Endothelial cell of umbilical vein (primary cell): ENCODE results near the gene FBXO44. TPM values are rescaled to one million over a fixed set of nuclear protein-coding genes. Genes with fewer than 3 reads are reported as not detected.

Source experiments
- BruUV-seq: library from RNA; stranded (reverse); fragments of 400-500 nt; replicated peaks from 2 replicates; lab custom pipeline; 2021; lab: Mats Ljungman, UMichigan
- CTCF ChIA-PET: fragments of 300-600, 350-600 bp; sonication (Branson Sonifier 250); formaldehyde crosslinking; loops from one replicate; lab custom pipeline; 2021; ENCODE audit warnings: antibody characterized with exemption, inconsistent platforms; lab: Charles Lee
- POLR2A ChIA-PET: fragments of 300-600, 350-600 bp; sonication (Branson Sonifier 250); formaldehyde crosslinking; loops from one replicate; lab custom pipeline; 2021; ENCODE audit warnings: antibody characterized with exemption, inconsistent platforms; lab: Charles Lee
- DNase-seq: peaks from one replicate; pipeline ENCODE4 v3.0.0-alpha.2; 2011; ENCODE audit warnings: low read depth, low spot score
- FAIRE-seq: peaks from 2 replicates; lab custom pipeline; 2011; peaks lifted over from hg19 to GRCh38; lab: Jason Lieb, UNC
- H2AFZ ChIP-seq: 2 replicates; pipeline ENCODE4 v1.6.0; 2012; ENCODE audit warnings: low read depth, low read length, control low read depth, inconsistent platforms
- H3K27ac ChIP-seq: 2 replicates; pipeline ENCODE4 v1.5.1; 2011; ENCODE audit warnings: low read depth, mild to moderate bottlenecking, control low read depth, low read length, moderate library complexity; ENCODE audit not compliant: insufficient read depth
- H3K27me3 ChIP-seq, 2 experiments: 2 replicates each; pipeline versions ENCODE4 v1.6.0 to v1.6.1; 2011; ENCODE audit warnings: low read length in 2 of 2, mixed read lengths in 1 of 2; ENCODE audit not compliant: control insufficient read depth in 2 of 2, insufficient read depth in 2 of 2
- H3K36me3 ChIP-seq, 2 experiments: 2 replicates in 1 of 2; 3 replicates in 1 of 2; pipeline ENCODE4 v1.5.1; 2011; ENCODE audit warnings: low read length in 2 of 2, mild to moderate bottlenecking in 1 of 2, moderate library complexity in 1 of 2; ENCODE audit not compliant: control insufficient read depth in 2 of 2, insufficient read depth in 2 of 2; ENCODE audit errors: extremely low read depth in 1 of 2
- H3K4me1 ChIP-seq: 3 replicates; pipeline ENCODE4 v1.5.1; 2011; ENCODE audit warnings: mild to moderate bottlenecking, low read length; ENCODE audit not compliant: control insufficient read depth, insufficient read depth; ENCODE audit errors: extremely low read depth
- H3K4me2 ChIP-seq: 2 replicates; pipeline ENCODE4 v1.6.1; 2011; ENCODE audit warnings: low read length, control low read depth, mixed read lengths; ENCODE audit not compliant: insufficient read depth
- H3K4me3 ChIP-seq, 3 experiments: fragments of 200-600 bp in 1 of 3; sonication (generic), shearing (Covaris generic) in 1 of 3; replicated peaks in 1 of 3; 2 replicates each; pipeline ENCODE4 v1.5.1; 2011 to 2016; ENCODE audit warnings: control low read depth in 3 of 3, low read length in 3 of 3, mild to moderate bottlenecking in 2 of 3, inconsistent platforms in 1 of 3, low read depth in 1 of 3, moderate library complexity in 1 of 3; ENCODE audit not compliant: insufficient read depth in 1 of 3
- H3K79me2 ChIP-seq: 2 replicates; pipeline ENCODE4 v1.6.0; 2012; ENCODE audit warnings: low read length, inconsistent platforms; ENCODE audit not compliant: control insufficient read depth, insufficient read depth
- H3K9ac ChIP-seq: replicated peaks from 2 replicates; pipeline ENCODE3; 2011; ENCODE audit warnings: low read length, control low read depth; ENCODE audit not compliant: insufficient read depth; ENCODE audit errors: extremely low read depth
- H3K9me1 ChIP-seq: replicated peaks from 3 replicates; pipeline ENCODE4 v1.6.0; 2011; ENCODE audit warnings: mild to moderate bottlenecking, low read length; ENCODE audit not compliant: control insufficient read depth, insufficient read depth; ENCODE audit errors: extremely low read depth
- H3K9me3 ChIP-seq: replicated peaks from 2 replicates; pipeline ENCODE4 v1.5.1; 2012; ENCODE audit warnings: low read length, inconsistent platforms; ENCODE audit not compliant: control insufficient read depth, insufficient read depth
- H4K20me1 ChIP-seq: replicated peaks from 2 replicates; pipeline ENCODE3; 2011; ENCODE audit warnings: mild to moderate bottlenecking, low read length; ENCODE audit not compliant: control insufficient read depth, insufficient read depth; ENCODE audit errors: extremely low read depth
- EZH2 ChIP-seq: IDR thresholded peaks from 2 replicates; pipeline ENCODE4 v1.6.1; 2012; ENCODE audit warnings: borderline replicate concordance, low read depth, mild to moderate bottlenecking, moderate library complexity, low read length, inconsistent platforms; ENCODE audit not compliant: severe bottlenecking
- FOS ChIP-seq: IDR thresholded peaks from 2 replicates; pipeline ENCODE4 v1.6.1; 2011; ENCODE audit warnings: mild to moderate bottlenecking, low read length, moderate library complexity, borderline replicate concordance; ENCODE audit not compliant: insufficient read depth
- GATA2 ChIP-seq: IDR thresholded peaks from 2 replicates; pipeline ENCODE4 v1.7.0; 2011; ENCODE audit warnings: low read depth, mild to moderate bottlenecking, moderate library complexity, mixed read lengths, low read length; ENCODE audit not compliant: insufficient read length, insufficient read depth
- JUN ChIP-seq: IDR thresholded peaks from 2 replicates; pipeline ENCODE4 v1.6.1; 2011; ENCODE audit warnings: borderline replicate concordance, low read depth; ENCODE audit not compliant: insufficient read length, insufficient read depth
- MYC ChIP-seq: IDR thresholded peaks from one replicate; pipeline ENCODE4 v1.6.1; 2011; ENCODE audit warnings: mild to moderate bottlenecking, low read depth, low read length
- POLR2A ChIP-seq: IDR thresholded peaks from 2 replicates; pipeline ENCODE4 v1.6.1; 2012; ENCODE audit warnings: low read depth, mild to moderate bottlenecking, control low read depth, low read length
- POLR2AphosphoS5 ChIP-seq: IDR thresholded peaks from 2 replicates; pipeline ENCODE4 v1.6.1; 2012; ENCODE audit warnings: low read depth, mild to moderate bottlenecking, control low read depth, low read length, moderate library complexity; ENCODE audit not compliant: insufficient read depth
- dilution Hi-C: fragments of 300-500 bp; cut with MboI; formaldehyde crosslinking; loops from one replicate; pipeline ENCODE4 v1.15.0; 2019; ENCODE audit warnings: low sequenced_read_pairs; ENCODE audit not compliant: extremely low pct_ligation_motif_present
- intact Hi-C: fragments of 100-400 bp; cut with micrococcal nuclease; formaldehyde crosslinking; loops from one replicate; pipeline ENCODE4 v1.10.0; 2022
- polyA plus RNA-seq, 4 experiments: library from polyadenylated mRNA; depleted of rRNA in 3 of 4; stranded (reverse) in 3 of 4; unstranded in 1 of 4; fragments of >200 nt; gene quantifications; 2 replicates each; pipeline versions ENCODE4 v1.2.1 to v1.2.3, GENCODE V29; 2011 to 2012; ENCODE audit warnings: missing spikeins in 1 of 4
- total RNA-seq: library from RNA; stranded (reverse); gene quantifications from 2 replicates; pipeline ENCODE4 v1.2.3, GENCODE V29; 2021
- TF ChIP-seq, protein P1 (sequence below): IDR thresholded peaks from 2 replicates; pipeline ENCODE4 v1.6.1; 2011; ENCODE audit not compliant: insufficient read depth, insufficient read length
- TF ChIP-seq, protein P2 (sequence below), 2 donors: IDR thresholded peaks; 1 replicate in 1 of 2; 2 replicates in 1 of 2; pipeline ENCODE4 v1.5.1; 2011; ENCODE audit warnings: low read length in 2 of 2, mild to moderate bottlenecking in 2 of 2, moderate library complexity in 2 of 2, control low read depth in 1 of 2, inconsistent platforms in 1 of 2, low read depth in 1 of 2; ENCODE audit not compliant: insufficient read depth in 1 of 2; ENCODE audit errors: extremely low read depth in 1 of 2

FBXO44 gene
- total and polyA plus RNA-seq, 2 donors (not counting 3 experiments of a cell fraction or from before 2014, with no cell fraction given): 16.8 to 22.5 TPM

DNA sequence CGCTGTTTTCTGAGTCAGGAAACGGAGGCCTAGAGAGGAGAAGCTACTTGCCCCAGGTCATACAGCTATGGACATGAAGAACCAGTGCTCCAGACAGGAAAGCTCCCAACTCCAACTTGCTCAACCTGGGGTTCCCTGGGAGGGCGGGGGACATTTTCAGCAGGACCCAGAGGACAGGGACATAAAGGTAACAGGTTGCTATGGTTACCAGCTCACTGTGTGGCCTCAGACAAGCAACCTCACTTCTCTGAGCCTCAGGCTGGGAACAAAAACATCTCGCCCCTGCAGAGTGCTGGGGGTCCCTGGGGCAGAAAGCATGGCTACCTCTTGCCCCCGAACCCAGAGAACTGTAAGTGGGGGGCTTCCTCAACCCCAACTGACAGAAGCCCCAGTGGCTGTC, 16.6 kb upstream of the FBXO44 start:
- H3K9ac ChIP-seq: no peak overlapping the region
- ChIA-PET CTCF (interaction anchor here (1.0 to 3.5 kb wide), 6 partner anchors 11 to 600 kb away, joined by 3 to 19 read pairs (median 4); partner anchors contain the start of gene FBXO6), POLR2A (no interaction called here)
- H3K27me3 ChIP-seq: no peaks in the 10 kb centered on the region
- no TSS peak for BruUV-seq
- no peak overlapping the region for H2AFZ ChIP-seq
- dilution Hi-C loops (no loop called here), intact Hi-C loops (loop anchor here (5.0 kb wide), 1 partner anchor 86 kb away; no protein-coding TSS in a partner anchor)
- H3K9me1 ChIP-seq: no peaks in the 10 kb centered on the region
- no peaks in the 10 kb centered on the region for H3K36me3 ChIP-seq
- TF ChIP-seq EZH2 (no peak), FOS (no peak), GATA2 (no peak), POLR2A (no peak), POLR2AphosphoS5 (no peak), JUN (no peak), MYC (no peak)
- TF ChIP-seq, protein P1, sequence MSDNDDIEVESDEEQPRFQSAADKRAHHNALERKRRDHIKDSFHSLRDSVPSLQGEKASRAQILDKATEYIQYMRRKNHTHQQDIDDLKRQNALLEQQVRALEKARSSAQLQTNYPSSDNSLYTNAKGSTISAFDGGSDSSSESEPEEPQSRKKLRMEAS: no peak
- TF ChIP-seq, protein P2, sequence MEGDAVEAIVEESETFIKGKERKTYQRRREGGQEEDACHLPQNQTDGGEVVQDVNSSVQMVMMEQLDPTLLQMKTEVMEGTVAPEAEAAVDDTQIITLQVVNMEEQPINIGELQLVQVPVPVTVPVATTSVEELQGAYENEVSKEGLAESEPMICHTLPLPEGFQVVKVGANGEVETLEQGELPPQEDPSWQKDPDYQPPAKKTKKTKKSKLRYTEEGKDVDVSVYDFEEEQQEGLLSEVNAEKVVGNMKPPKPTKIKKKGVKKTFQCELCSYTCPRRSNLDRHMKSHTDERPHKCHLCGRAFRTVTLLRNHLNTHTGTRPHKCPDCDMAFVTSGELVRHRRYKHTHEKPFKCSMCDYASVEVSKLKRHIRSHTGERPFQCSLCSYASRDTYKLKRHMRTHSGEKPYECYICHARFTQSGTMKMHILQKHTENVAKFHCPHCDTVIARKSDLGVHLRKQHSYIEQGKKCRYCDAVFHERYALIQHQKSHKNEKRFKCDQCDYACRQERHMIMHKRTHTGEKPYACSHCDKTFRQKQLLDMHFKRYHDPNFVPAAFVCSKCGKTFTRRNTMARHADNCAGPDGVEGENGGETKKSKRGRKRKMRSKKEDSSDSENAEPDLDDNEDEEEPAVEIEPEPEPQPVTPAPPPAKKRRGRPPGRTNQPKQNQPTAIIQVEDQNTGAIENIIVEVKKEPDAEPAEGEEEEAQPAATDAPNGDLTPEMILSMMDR (IDR thresholded peaks at IDR 0.05; ENCODE audit: extremely low read depth in 1 of 2, insufficient read depth in 1 of 2, low read depth in 1 of 2, low read length in 2 of 2): no peak
- H3K9me3 ChIP-seq: no peaks in the 10 kb centered on the region
- no peak overlapping the region for H3K4me3 ChIP-seq
- H3K4me2 ChIP-seq: no peak overlapping the region
- no peaks in the 10 kb centered on the region for H4K20me1 ChIP-seq
- DNase-seq (no peak), FAIRE-seq (no peak)
- no peaks in the 10 kb centered on the region for H3K79me2 ChIP-seq
- H3K4me1 ChIP-seq: no peaks in the 10 kb centered on the region
- no peak overlapping the region for H3K27ac ChIP-seq
